CD4-positive, alpha-beta T cell treated with Interleukin-6 at 100 ng/mL for 8 hours (primary cell): Measurements from ENCODE around the gene ANKIB1.
"Not testable (repeated sequence)": the region's sequence is repeated elsewhere in the genome, so short reads cannot be mapped to it uniquely, and the experiment has no call there.

ENCODE experiments used
- DNase-seq: peaks from one replicate; pipeline ENCODE4 v3.0.0-alpha.2; 2020; ENCODE audit warnings: mixed read lengths, low spot score

ANKIB1 gene

GRCh38 chr7:92402920-92403759 lies 157.4 kb downstream of the ANKIB1 start:
- no peak for DNase-seq

- no peak for DNase-seq
Observed at GRCh38 chr7:92403760-92404074, 157.9 kb downstream of the ANKIB1 start.

- peak; percentile 14 for DNase-seq
Observed at GRCh38 chr7:92404170-92404614, 158.4 kb downstream of the ANKIB1 start.

GRCh38 chr7:92409357-92409756 lies 163.6 kb downstream of the ANKIB1 start:
- DNase-seq, result no peak

GRCh38 chr7:92410162-92410561 lies 164.4 kb downstream of the ANKIB1 start:
- not testable (repeated sequence) for DNase-seq

GRCh38 chr7:92412745-92413144 lies 167.0 kb downstream of the ANKIB1 start:
- no peak for DNase-seq

GRCh38 chr7:92413550-92413949 lies 167.8 kb downstream of the ANKIB1 start:
- DNase-seq, result no peak

- no peak for DNase-seq
Observed at GRCh38 chr7:92415225-92415624, 169.5 kb downstream of the ANKIB1 start.

GRCh38 chr7:92417913-92418312 lies 172.1 kb downstream of the ANKIB1 start:
- no peak for DNase-seq

- DNase-seq, result no peak
Observed at GRCh38 chr7:92421676-92422435, 176.1 kb downstream of the ANKIB1 start.

GRCh38 chr7:92422926-92423325 lies 177.2 kb downstream of the ANKIB1 start:
- no peak for DNase-seq

- DNase-seq, result no peak
Observed at GRCh38 chr7:92423710-92424131, 177.9 kb downstream of the ANKIB1 start.

GRCh38 chr7:92425311-92425947 lies 179.7 kb downstream of the ANKIB1 start:
- DNase-seq, result no peak

- DNase-seq, result no peak
Observed at GRCh38 chr7:92427193-92427592, 181.4 kb downstream of the ANKIB1 start.

- no peak for DNase-seq
Observed at GRCh38 chr7:92432299-92432946, 186.6 kb downstream of the ANKIB1 start.

GRCh38 chr7:92433019-92433418 lies 187.2 kb downstream of the ANKIB1 start:
- DNase-seq, result no peak

GRCh38 chr7:92435542-92435941 lies 189.8 kb downstream of the ANKIB1 start:
- DNase-seq, result no peak

- no peak for DNase-seq
Observed at GRCh38 chr7:92436612-92437445, 191.1 kb downstream of the ANKIB1 start.

GRCh38 chr7:92437956-92438491 lies 192.2 kb downstream of the ANKIB1 start:
- DNase-seq, result no peak

- not testable (repeated sequence) for DNase-seq
Observed at GRCh38 chr7:92442720-92443119, 196.9 kb downstream of the ANKIB1 start.

GRCh38 chr7:92446869-92447344 lies 201.1 kb downstream of the ANKIB1 start:
- DNase-seq, result no peak
